ENCODE results near the gene RPS6KA2.

The RPS6KA2 gene

GRCh38 chr6:166430269-166430668, 196.8 kb downstream of the RPS6KA2 start:
- 100% methylated on average over 8 of the region's 17 CpGs for WGBS (ENCODE audit: insufficient coverage)
- ChIA-PET CTCF (interaction anchor here (0.9 to 2.0 kb wide), 7 partner anchors 8 to 1392 kb away, joined by 3 to 7 read pairs (median 3); no protein-coding TSS in a partner anchor), POLR2A (no interaction called here)
- peaks cover 3 to 14% (median 11%) of the 10 kb centered on the region in 4 experiments for H3K4me1 ChIP-seq (ENCODE audit: control extremely low read depth in 1 of 4, control insufficient read depth in 4 of 4, insufficient read depth in 4 of 4, low read length in 3 of 4)
- no peak overlapping the region for H3K27ac ChIP-seq (ENCODE audit: insufficient read depth in 1 of 2, low read depth in 1 of 2, low read length in 2 of 2, poor library complexity in 1 of 2, severe bottlenecking in 2 of 2)
- peaks cover 0 to 2% (median 0%) of the 10 kb centered on the region in 5 experiments for H3K27me3 ChIP-seq (replicated peaks in 2 of 5; ENCODE audit: control insufficient read depth in 4 of 5, insufficient read depth in 5 of 5, low read length in 4 of 5)
- H3K9me3 ChIP-seq (ENCODE audit: control extremely low read depth in 1 of 5, control insufficient read depth in 4 of 5, insufficient read depth in 2 of 5, low read depth in 1 of 5, low read length in 4 of 5): no peaks in the 10 kb centered on the region
- no peak for DNase-seq
- no peak overlapping the region for H3K4me3 ChIP-seq (ENCODE audit: control insufficient read depth in 1 of 7, extremely low read depth in 1 of 7, insufficient read depth in 4 of 7, low read depth in 2 of 7, low read length in 6 of 7)
- H3K36me3 ChIP-seq (ENCODE audit: control insufficient read depth in 4 of 4, insufficient read depth in 4 of 4, low read length in 3 of 4): no peaks in the 10 kb centered on the region

GRCh38 chr6:166424431-166424830, 202.6 kb downstream of the RPS6KA2 start:
- no peaks in the 10 kb centered on the region for H3K27me3 ChIP-seq (replicated peaks in 2 of 5; ENCODE audit: control insufficient read depth in 4 of 5, insufficient read depth in 5 of 5, low read length in 4 of 5)
- no peak overlapping the region for H3K27ac ChIP-seq (ENCODE audit: insufficient read depth in 1 of 2, low read depth in 1 of 2, low read length in 2 of 2, poor library complexity in 1 of 2, severe bottlenecking in 2 of 2)
- WGBS (ENCODE audit: insufficient coverage): 100% methylated on average over 12 of the region's 12 CpGs
- ChIA-PET CTCF (interaction anchor here (1.6 to 2.8 kb wide), 2 partner anchors 10 to 19 kb away, joined by 4 to 15 read pairs; no protein-coding TSS in a partner anchor), POLR2A (no interaction called here)
- no peak for DNase-seq
- peaks cover 0 to 14% (median 12%) of the 10 kb centered on the region in 4 experiments for H3K4me1 ChIP-seq (ENCODE audit: control extremely low read depth in 1 of 4, control insufficient read depth in 4 of 4, insufficient read depth in 4 of 4, low read length in 3 of 4)
- H3K36me3 ChIP-seq (ENCODE audit: control insufficient read depth in 4 of 4, insufficient read depth in 4 of 4, low read length in 3 of 4): no peaks in the 10 kb centered on the region
- H3K9me3 ChIP-seq (ENCODE audit: control extremely low read depth in 1 of 5, control insufficient read depth in 4 of 5, insufficient read depth in 2 of 5, low read depth in 1 of 5, low read length in 4 of 5): no peaks in the 10 kb centered on the region
- no peak overlapping the region for H3K4me3 ChIP-seq (ENCODE audit: control insufficient read depth in 1 of 7, extremely low read depth in 1 of 7, insufficient read depth in 4 of 7, low read depth in 2 of 7, low read length in 6 of 7)

DNA sequence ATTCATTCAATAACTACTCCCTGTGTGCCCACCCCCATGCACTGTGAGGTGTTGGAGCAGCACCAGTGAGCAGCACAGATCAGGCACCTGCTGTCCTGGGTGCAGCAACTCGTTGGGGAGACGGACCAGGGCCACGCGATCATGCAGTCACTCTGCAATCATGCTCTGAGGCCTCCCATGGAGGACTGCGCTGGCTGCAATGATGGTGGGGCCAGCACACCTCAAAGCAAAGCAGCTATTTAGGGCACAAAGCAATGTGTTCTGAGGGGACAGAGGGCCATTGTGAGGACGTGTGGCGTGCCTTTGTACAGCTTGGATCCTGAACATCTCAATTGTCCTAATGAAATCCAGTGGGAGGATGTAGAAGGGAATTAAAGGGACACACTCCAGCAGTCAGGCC, 203.3 kb downstream of the RPS6KA2 start:
- CTCF ChIA-PET: interaction anchor here (2.8 kb wide), 1 partner anchor 11 kb away, joined by 15 read pairs; no protein-coding TSS in a partner anchor
- Histone ChIP-seq H3K36me3 (ENCODE audit: control insufficient read depth in 4 of 4, insufficient read depth in 4 of 4, low read length in 3 of 4) (no peaks in the 10 kb centered on the region), H3K27me3 (replicated peaks in 2 of 5; ENCODE audit: control insufficient read depth in 4 of 5, insufficient read depth in 5 of 5, low read length in 4 of 5) (no peaks in the 10 kb centered on the region), H3K27ac (ENCODE audit: insufficient read depth in 1 of 2, low read depth in 1 of 2, low read length in 2 of 2, poor library complexity in 1 of 2, severe bottlenecking in 2 of 2) (no peak overlapping the region), H3K4me1 (ENCODE audit: control extremely low read depth in 1 of 4, control insufficient read depth in 4 of 4, insufficient read depth in 4 of 4, low read length in 3 of 4) (peaks cover 0 to 21% (median 19%) of the 10 kb centered on the region in 4 experiments), H3K4me3 (ENCODE audit: control insufficient read depth in 1 of 7, extremely low read depth in 1 of 7, insufficient read depth in 4 of 7, low read depth in 2 of 7, low read length in 6 of 7) (no peak overlapping the region), H3K9me3 (ENCODE audit: control extremely low read depth in 1 of 5, control insufficient read depth in 4 of 5, insufficient read depth in 2 of 5, low read depth in 1 of 5, low read length in 4 of 5) (no peaks in the 10 kb centered on the region)
- POLR2A ChIA-PET: no interaction called here
- no peak for DNase-seq
- WGBS (ENCODE audit: insufficient coverage): 99% methylated on average over 7 of the region's 7 CpGs

GRCh38 chr6:166423051-166423745, 203.9 kb downstream of the RPS6KA2 start:
- Histone ChIP-seq H3K4me3 (ENCODE audit: control insufficient read depth in 1 of 7, extremely low read depth in 1 of 7, insufficient read depth in 4 of 7, low read depth in 2 of 7, low read length in 6 of 7) (no peak overlapping the region), H3K36me3 (ENCODE audit: control insufficient read depth in 4 of 4, insufficient read depth in 4 of 4, low read length in 3 of 4) (no peaks in the 10 kb centered on the region), H3K27ac (ENCODE audit: insufficient read depth in 1 of 2, low read depth in 1 of 2, low read length in 2 of 2, poor library complexity in 1 of 2, severe bottlenecking in 2 of 2) (no peak overlapping the region), H3K9me3 (ENCODE audit: control extremely low read depth in 1 of 5, control insufficient read depth in 4 of 5, insufficient read depth in 2 of 5, low read depth in 1 of 5, low read length in 4 of 5) (no peaks in the 10 kb centered on the region), H3K4me1 (ENCODE audit: control extremely low read depth in 1 of 4, control insufficient read depth in 4 of 4, insufficient read depth in 4 of 4, low read length in 3 of 4) (peaks cover 0 to 25% (median 23%) of the 10 kb centered on the region in 4 experiments), H3K27me3 (replicated peaks in 2 of 5; ENCODE audit: control insufficient read depth in 4 of 5, insufficient read depth in 5 of 5, low read length in 4 of 5) (no peaks in the 10 kb centered on the region)
- ChIA-PET POLR2A (no interaction called here), CTCF (interaction anchor here (2.8 kb wide), 1 partner anchor 12 kb away, joined by 15 read pairs; no protein-coding TSS in a partner anchor)
- WGBS (ENCODE audit: insufficient coverage): 96% methylated on average over 21 of the region's 22 CpGs
- no peak for DNase-seq

DNA sequence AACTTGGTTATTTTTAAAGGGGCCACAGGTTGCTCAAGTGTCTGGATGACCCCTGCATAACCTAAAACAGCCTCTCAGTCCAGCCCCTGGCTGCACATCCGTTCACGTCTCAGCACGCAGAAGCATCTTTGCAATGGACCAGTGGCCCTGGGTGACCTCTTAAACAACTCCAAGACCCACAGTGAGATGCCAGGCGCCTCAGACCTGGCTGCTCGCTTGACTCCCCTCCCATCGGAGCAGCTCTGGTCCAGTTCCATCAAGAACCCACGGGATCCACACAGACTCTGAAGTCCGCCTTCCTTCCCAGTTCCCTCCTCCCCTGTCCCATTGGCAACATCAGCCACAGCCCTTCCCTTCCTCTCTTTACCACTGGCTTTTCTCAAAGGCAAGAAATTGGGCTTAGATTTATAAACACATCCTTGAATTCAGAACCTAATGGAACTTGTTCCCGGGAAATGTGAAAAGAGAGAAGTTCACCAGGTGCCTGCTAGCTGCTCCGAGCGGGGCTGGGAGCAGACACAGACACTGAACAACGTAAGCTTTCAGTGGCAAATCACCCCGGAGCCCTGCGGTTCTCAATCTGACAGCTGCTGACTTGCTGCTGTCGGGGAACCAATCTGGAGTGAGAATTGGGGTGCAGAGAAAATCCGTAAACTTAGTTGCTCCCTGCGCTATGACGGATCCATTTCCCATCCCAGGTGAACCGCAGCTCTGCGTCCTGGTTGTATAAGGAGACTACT, 204.7 kb downstream of the RPS6KA2 start:
- WGBS (ENCODE audit: insufficient coverage): 99% methylated on average over 20 of the region's 20 CpGs
- POLR2A ChIA-PET: no interaction called here
- H3K4me1 ChIP-seq (ENCODE audit: control extremely low read depth in 1 of 4, control insufficient read depth in 4 of 4, insufficient read depth in 4 of 4, low read length in 3 of 4): peaks cover 0 to 27% (median 25%) of the 10 kb centered on the region in 4 experiments
- H3K27me3 ChIP-seq (replicated peaks in 2 of 5; ENCODE audit: control insufficient read depth in 4 of 5, insufficient read depth in 5 of 5, low read length in 4 of 5): no peaks in the 10 kb centered on the region
- no peak for DNase-seq
- H3K27ac ChIP-seq (ENCODE audit: insufficient read depth in 1 of 2, low read depth in 1 of 2, low read length in 2 of 2, poor library complexity in 1 of 2, severe bottlenecking in 2 of 2): no peak overlapping the region
- CTCF ChIA-PET: interaction anchor here (1.6 kb wide), 1 partner anchor 8 kb away, joined by 7 read pairs; no protein-coding TSS in a partner anchor
- H3K36me3 ChIP-seq (ENCODE audit: control insufficient read depth in 4 of 4, insufficient read depth in 4 of 4, low read length in 3 of 4): no peaks in the 10 kb centered on the region
- H3K9me3 ChIP-seq (ENCODE audit: control extremely low read depth in 1 of 5, control insufficient read depth in 4 of 5, insufficient read depth in 2 of 5, low read depth in 1 of 5, low read length in 4 of 5): no peaks in the 10 kb centered on the region
- no peak overlapping the region for H3K4me3 ChIP-seq (ENCODE audit: control insufficient read depth in 1 of 7, extremely low read depth in 1 of 7, insufficient read depth in 4 of 7, low read depth in 2 of 7, low read length in 6 of 7)

DNA sequence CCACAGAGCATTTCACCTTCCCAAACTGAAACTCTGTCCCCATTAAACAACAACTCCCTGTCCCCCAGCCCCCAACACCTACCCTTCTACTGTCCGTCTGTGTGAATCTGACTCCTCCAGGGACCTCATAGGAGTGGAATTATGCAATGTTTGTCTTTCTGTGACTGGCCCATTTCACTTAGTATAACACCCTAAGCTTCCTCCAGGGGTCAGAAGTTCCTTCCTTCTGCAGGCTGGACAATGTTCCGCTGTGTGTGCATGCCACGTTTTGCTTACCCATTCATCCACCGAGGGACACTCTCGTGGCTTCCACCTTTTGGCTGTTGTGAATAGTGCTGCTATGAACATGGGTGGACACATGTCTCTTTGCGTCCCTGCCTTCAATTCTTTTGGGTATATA, 206.7 kb downstream of the RPS6KA2 start:
- peak in 2 of 3 donors; percentile 34 to 35 for DNase-seq

More for the DNA sequence above, 206.7 kb downstream of the RPS6KA2 start:
- Histone ChIP-seq H3K4me1 (ENCODE audit: control extremely low read depth in 1 of 4, control insufficient read depth in 4 of 4, insufficient read depth in 4 of 4, low read length in 3 of 4) (peaks cover 0 to 39% (median 34%) of the 10 kb centered on the region in 4 experiments), H3K36me3 (ENCODE audit: control insufficient read depth in 4 of 4, insufficient read depth in 4 of 4, low read length in 3 of 4) (no peaks in the 10 kb centered on the region), H3K9me3 (ENCODE audit: control extremely low read depth in 1 of 5, control insufficient read depth in 4 of 5, insufficient read depth in 2 of 5, low read depth in 1 of 5, low read length in 4 of 5) (peaks cover 0 to 2% (median 0%) of the 10 kb centered on the region in 5 experiments), H3K27me3 (replicated peaks in 2 of 5; ENCODE audit: control insufficient read depth in 4 of 5, insufficient read depth in 5 of 5, low read length in 4 of 5) (no peaks in the 10 kb centered on the region), H3K27ac (ENCODE audit: insufficient read depth in 1 of 2, low read depth in 1 of 2, low read length in 2 of 2, poor library complexity in 1 of 2, severe bottlenecking in 2 of 2) (no peak overlapping the region), H3K4me3 (ENCODE audit: control insufficient read depth in 1 of 7, extremely low read depth in 1 of 7, insufficient read depth in 4 of 7, low read depth in 2 of 7, low read length in 6 of 7) (no peak overlapping the region)
- CTCF ChIA-PET: interaction anchor here (1.6 to 3.3 kb wide), 2 partner anchors 10 to 15 kb away, joined by 7 to 16 read pairs; no protein-coding TSS in a partner anchor
- POLR2A ChIA-PET: no interaction called here
- 100% methylated on average over 1 of the region's 6 CpGs for WGBS (ENCODE audit: insufficient coverage)
